Muscle of leg (tissue), 11 donors: ENCODE data around the gene CNPY1. TPM values are rescaled to one million over a fixed set of nuclear protein-coding genes. Genes with fewer than 3 reads are reported as not detected.

ENCODE experiments used
- DNase-seq: peaks from one replicate; pipeline ENCODE4 v3.0.0; 2013
- H3K27ac ChIP-seq: one replicate; pipeline ENCODE4 v1.5.1; 2013; ENCODE audit warnings: mild to moderate bottlenecking, low read length, control low read depth
- H3K27me3 ChIP-seq: one replicate; pipeline ENCODE4 v1.6.1; 2013; ENCODE audit warnings: low read length; ENCODE audit not compliant: control insufficient read depth, insufficient read depth
- H3K36me3 ChIP-seq: one replicate; pipeline ENCODE4 v1.6.1; 2013; ENCODE audit warnings: low read length; ENCODE audit not compliant: control insufficient read depth, insufficient read depth
- H3K4me1 ChIP-seq: one replicate; pipeline ENCODE4 v1.6.1; 2013; ENCODE audit warnings: low read length; ENCODE audit not compliant: control insufficient read depth, insufficient read depth
- H3K4me3 ChIP-seq: one replicate; pipeline ENCODE4 v1.5.1; 2013; ENCODE audit warnings: low read length, control low read depth
- H3K9me3 ChIP-seq: replicated peaks from 2 replicates; pipeline ENCODE4 v1.6.1; 2013; ENCODE audit warnings: low read depth, low read length; ENCODE audit not compliant: control insufficient read depth
- WGBS: methylation state at CpG from one replicate; pipeline ENCODE4 v1.1.5; 2013; ENCODE audit warnings: missing lambda C conversion rate; ENCODE audit not compliant: insufficient coverage; 5-methylcytosine and 5-hydroxymethylcytosine counted together
- polyA plus RNA-seq, 8 donors: library from polyadenylated mRNA; unstranded; fragments of 120-200 nt; gene quantifications; one replicate each; pipeline versions ENCODE4 v1.2.1 to v1.2.3, GENCODE V29; 2013; ENCODE audit warnings: inconsistent platforms in 1 of 8, low replicate concordance in 1 of 8; ENCODE audit not compliant: insufficient read length in 8 of 8, insufficient read depth in 1 of 8
- total RNA-seq: library from RNA; stranded (reverse); fragments of 120-200 nt; gene quantifications from one replicate; pipeline ENCODE4 v1.2.4, GENCODE V29; 2013

CNPY1 gene
- total and polyA plus RNA-seq, 9 donors, result 0.11 to 0.44 (median 0.18) TPM; not detected in 6

DNA sequence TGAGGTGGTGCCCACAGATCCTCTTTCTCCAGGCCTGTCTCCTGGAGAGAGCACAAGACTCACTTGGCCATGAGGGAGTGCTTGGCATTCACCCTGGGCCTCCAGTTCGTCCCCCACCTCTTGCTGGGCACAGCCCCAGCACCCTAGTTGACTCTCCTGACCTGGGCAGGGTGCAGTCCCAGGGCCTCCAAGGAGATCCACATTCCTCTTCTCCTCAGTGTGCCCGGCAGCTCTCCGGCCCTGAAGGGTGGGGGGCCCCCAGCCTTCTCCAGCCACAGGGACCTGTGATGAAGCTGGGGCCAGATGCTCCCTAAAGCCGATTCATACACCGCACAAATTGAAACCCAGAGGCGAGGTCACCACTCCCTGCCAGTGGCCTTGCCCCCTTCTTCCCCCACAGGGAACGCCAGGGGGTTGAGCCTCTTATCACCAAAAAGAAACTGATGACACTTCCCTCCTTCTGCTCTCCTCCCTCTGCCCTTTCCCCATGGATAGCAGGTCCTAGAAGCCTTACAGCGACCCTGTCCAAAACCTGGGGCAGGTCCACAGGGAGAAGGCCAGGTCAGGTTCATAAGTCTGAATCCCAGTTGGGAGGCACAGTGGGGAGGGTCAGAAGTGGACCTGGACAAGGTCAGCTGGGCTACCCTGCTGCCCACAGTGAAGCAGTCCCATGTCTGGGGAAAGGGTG lies 85.3 kb downstream of the CNPY1 start:
- peaks cover 89% of the 10 kb centered on the region for H3K27me3 ChIP-seq
- WGBS, result 5% methylated on average over 7 of the region's 8 CpGs
- H3K36me3 ChIP-seq, result no peaks in the 10 kb centered on the region

GRCh38 chr7:155459700-155460461 lies 86.5 kb downstream of the CNPY1 start:
- peaks cover 32% of the 10 kb centered on the region for H3K4me1 ChIP-seq
- peaks cover 89% of the 10 kb centered on the region for H3K27me3 ChIP-seq
- no peak overlapping the region for H3K27ac ChIP-seq
- no peak for DNase-seq
- no peaks in the 10 kb centered on the region for H3K9me3 ChIP-seq
- H3K36me3 ChIP-seq, result no peaks in the 10 kb centered on the region
- 3% methylated on average over 25 of the region's 34 CpGs for WGBS
- no peak overlapping the region for H3K4me3 ChIP-seq

More for the DNA sequence above, 85.3 kb downstream of the CNPY1 start:
- Histone ChIP-seq H3K9me3 (no peaks in the 10 kb centered on the region), H3K27ac (no peak overlapping the region), H3K4me3 (no peak overlapping the region), H3K4me1 (peaks cover 21% of the 10 kb centered on the region)
- no peak for DNase-seq

DNA sequence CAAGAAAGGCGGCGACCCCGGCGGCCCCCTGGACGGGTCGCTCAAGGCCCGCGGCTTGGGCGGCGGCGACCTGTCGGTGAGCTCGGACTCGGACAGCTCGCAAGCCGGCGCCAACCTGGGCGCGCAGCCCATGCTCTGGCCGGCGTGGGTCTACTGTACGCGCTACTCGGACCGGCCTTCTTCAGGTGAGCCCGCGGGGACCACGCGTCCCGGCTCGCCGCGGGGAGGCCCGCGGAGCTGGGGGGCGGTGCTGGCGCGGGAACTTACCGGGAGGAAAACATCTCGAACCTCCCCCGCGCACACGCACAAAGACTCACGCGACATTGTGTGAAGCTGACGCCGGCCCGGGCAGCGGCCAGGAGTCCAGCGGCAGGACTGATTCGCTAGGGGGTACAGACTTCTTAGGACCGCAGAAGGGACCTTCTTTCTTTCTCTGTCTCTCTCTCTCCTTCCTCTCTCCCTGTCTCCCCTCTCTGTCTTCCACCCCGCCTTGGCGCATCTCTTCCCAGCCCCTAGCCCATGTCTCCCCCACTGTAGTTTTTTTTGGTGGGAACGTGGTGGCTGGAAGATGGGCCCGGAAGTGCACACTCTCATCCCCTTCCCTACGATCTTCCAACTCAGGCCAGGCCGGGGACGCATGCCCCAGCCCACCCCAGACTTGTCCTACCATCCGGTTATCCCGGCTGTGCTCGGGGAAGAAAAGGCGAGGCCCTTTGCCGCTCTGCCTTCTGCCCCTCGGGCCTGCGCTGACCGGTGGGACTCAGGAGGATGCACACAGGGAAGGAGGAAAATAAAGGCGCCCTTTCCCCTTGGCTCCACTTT lies 87.3 kb downstream of the CNPY1 start:
- WGBS, result under 1% methylated on average over 54 of the region's 68 CpGs
- Histone ChIP-seq H3K27ac (no peak overlapping the region), H3K4me1 (peaks cover 40% of the 10 kb centered on the region), H3K4me3 (no peak overlapping the region), H3K36me3 (no peaks in the 10 kb centered on the region), H3K9me3 (no peaks in the 10 kb centered on the region), H3K27me3 (peaks cover 91% of the 10 kb centered on the region)
- no peak for DNase-seq

DNA sequence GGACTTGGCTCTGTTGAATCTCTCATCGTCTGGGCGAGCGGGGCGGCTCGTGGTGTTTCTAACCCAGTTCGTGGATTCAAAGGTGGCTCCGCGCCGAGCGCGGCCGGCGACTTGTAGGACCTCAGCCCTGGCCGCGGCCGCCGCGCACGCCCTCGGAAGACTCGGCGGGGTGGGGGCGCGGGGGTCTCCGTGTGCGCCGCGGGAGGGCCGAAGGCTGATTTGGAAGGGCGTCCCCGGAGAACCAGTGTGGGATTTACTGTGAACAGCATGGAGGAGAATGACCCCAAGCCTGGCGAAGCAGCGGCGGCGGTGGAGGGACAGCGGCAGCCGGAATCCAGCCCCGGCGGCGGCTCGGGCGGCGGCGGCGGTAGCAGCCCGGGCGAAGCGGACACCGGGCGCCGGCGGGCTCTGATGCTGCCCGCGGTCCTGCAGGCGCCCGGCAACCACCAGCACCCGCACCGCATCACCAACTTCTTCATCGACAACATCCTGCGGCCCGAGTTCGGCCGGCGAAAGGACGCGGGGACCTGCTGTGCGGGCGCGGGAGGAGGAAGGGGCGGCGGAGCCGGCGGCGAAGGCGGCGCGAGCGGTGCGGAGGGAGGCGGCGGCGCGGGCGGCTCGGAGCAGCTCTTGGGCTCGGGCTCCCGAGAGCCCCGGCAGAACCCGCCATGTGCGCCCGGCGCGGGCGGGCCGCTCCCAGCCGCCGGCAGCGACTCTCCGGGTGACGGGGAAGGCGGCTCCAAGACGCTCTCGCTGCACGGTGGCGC lies 88.1 kb downstream of the CNPY1 start, which contains the start of gene EN2:
TSS of gene EN2 (plus strand) at position 19 of the 767 bp plus-strand sequence. CDS start at position 268, 249 bp downstream.
- H3K4me3 ChIP-seq, result peak within 1 kb of the TSS; percentile 53
- peaks cover 44% of the 10 kb centered on the region for H3K4me1 ChIP-seq
- WGBS, result 1% methylated on average over 97 of the region's 105 CpGs
- H3K36me3 ChIP-seq, result no peaks in the 10 kb centered on the region
- no peak within 1 kb of the TSS for H3K27ac ChIP-seq
- no peak for DNase-seq
- H3K9me3 ChIP-seq, result no peaks in the 10 kb centered on the region
- peaks cover 91% of the 10 kb centered on the region for H3K27me3 ChIP-seq

- peaks cover 44% of the 10 kb centered on the region for H3K4me1 ChIP-seq
- peaks cover 93% of the 10 kb centered on the region for H3K27me3 ChIP-seq
- H3K4me3 ChIP-seq, result peak overlapping the region; percentile 53
- H3K9me3 ChIP-seq, result no peaks in the 10 kb centered on the region
- no peaks in the 10 kb centered on the region for H3K36me3 ChIP-seq
- H3K27ac ChIP-seq, result no peak overlapping the region
- no peak for DNase-seq
- under 1% methylated on average over 98 of the region's 98 CpGs for WGBS
Measured at GRCh38 chr7:155457544-155458110, 88.7 kb downstream of the CNPY1 start.

GRCh38 chr7:155456738-155457543 lies 89.4 kb downstream of the CNPY1 start:
- H3K9me3 ChIP-seq, result no peaks in the 10 kb centered on the region
- peaks cover 91% of the 10 kb centered on the region for H3K27me3 ChIP-seq
- H3K36me3 ChIP-seq, result no peaks in the 10 kb centered on the region
- H3K4me3 ChIP-seq, result peak overlapping the region; percentile 53
- peak; percentile 89 for DNase-seq
- under 1% methylated on average over 54 of the region's 69 CpGs for WGBS
- peaks cover 45% of the 10 kb centered on the region for H3K4me1 ChIP-seq
- H3K27ac ChIP-seq, result no peak overlapping the region

GRCh38 chr7:155455776-155456737 lies 90.3 kb downstream of the CNPY1 start:
- Histone ChIP-seq H3K36me3 (no peaks in the 10 kb centered on the region), H3K27me3 (peaks cover 91% of the 10 kb centered on the region), H3K9me3 (no peaks in the 10 kb centered on the region), H3K4me3 (no peak overlapping the region), H3K27ac (no peak overlapping the region), H3K4me1 (peaks cover 54% of the 10 kb centered on the region)
- DNase-seq, result peak; percentile 26
- WGBS, result 0% methylated on average over 14 of the region's 27 CpGs

GRCh38 chr7:155455132-155455693 lies 91.1 kb downstream of the CNPY1 start:
- Histone ChIP-seq H3K9me3 (no peaks in the 10 kb centered on the region), H3K36me3 (no peaks in the 10 kb centered on the region), H3K4me1 (peaks cover 62% of the 10 kb centered on the region), H3K27ac (no peak overlapping the region), H3K4me3 (no peak overlapping the region), H3K27me3 (peaks cover 91% of the 10 kb centered on the region)
- 2% methylated on average over 15 of the region's 15 CpGs for WGBS
- DNase-seq, result no peak
